GM18907 (cell line): Measurements from ENCODE around the gene REEP5.

Experiments
- ATAC-seq: cut with Tn5 transposase; IDR thresholded peaks from one replicate; pipeline ENCODE4 v1.9.1; 2021; ENCODE audit warnings: mild to moderate bottlenecking, moderate library complexity; ENCODE audit not compliant: unreplicated experiment

The REEP5 gene

DNA sequence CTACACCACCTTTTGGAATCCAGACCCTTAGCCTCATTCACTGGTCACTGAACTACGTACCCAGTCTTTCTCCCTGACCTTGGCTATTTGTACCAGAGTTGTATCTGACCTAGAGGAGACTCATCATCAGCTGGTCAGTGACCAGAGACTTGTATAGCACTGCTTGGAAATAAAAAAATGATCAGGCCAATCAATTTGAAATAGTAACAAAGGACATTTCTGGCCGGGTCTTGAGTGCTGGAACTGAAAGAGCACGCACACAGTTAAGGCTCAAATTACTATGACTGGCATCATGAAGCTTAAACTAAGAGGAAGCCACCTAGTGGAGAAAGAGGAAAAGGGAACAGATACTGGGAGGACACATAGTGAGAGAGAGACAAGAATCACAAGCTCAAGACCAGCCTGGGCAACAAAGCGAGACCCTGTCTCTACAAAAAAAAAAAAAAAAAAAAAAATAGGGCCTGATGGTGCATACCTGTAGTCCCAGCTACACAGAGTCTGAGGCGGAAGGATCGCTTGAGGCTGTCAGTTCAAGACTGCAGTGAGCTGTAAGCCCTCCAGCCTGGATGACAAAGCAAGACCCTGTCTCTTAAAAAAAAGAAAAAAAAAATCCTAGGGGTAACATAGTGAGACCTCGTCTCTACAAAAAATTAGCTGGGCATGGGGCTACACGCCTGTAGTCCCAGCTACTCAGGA lies 73.8 kb downstream of the REEP5 start:
- ATAC-seq = peak; percentile 98

DNA sequence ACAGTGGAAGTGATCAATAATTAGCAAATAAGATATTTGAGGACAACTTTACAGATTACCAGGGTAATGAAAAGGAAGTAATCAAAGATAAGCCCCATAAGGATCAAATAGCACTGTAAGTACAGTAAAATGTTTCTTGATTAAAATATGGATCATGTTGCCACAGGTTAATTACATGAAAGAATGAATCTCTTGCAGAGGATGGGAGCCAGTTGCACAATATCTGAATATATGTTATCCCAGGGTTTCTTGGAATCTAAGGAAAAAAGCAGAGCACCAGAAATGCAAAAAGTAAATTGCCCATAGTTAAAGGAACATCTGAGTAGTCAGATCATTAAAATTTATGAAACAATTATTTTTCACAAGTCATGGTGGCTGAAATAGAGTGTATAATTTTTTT lies 74.7 kb downstream of the REEP5 start:
- ATAC-seq = no peak

DNA sequence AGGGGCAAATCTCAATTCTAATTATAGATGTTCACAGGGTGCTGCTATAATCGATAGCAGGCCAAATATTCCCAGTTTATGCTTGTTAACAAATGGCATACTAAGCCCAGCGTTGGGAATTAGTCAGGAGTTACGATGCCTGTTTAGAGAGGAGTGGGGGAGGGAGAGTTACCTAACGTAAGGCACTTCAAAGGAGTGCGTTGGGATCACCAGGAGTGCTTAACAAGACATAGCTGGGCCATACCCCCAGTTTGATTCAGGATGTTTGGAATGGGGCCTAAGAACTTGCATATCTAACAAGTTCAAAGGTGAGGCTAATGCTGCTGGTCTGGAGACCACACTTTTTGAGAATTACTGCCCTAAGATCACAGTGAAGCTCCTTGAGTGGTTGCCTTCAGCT lies 75.5 kb downstream of the REEP5 start:
- no peak for ATAC-seq

DNA sequence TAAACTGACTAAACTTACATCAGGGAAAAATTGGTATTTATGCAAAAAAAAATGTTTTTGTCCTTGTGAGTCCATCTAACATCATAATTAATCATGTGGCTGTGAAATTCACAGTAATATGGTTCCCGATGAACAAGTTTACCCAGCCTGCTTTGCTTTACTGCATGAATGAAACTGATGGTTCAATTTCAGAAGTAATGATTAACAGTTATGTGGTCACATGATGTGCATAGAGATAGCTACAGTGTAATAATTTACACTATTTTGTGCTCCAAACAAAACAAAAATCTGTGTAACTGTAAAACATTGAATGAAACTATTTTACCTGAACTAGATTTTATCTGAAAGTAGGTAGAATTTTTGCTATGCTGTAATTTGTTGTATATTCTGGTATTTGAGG lies 77.5 kb downstream of the REEP5 start:
- ATAC-seq = no peak

DNA sequence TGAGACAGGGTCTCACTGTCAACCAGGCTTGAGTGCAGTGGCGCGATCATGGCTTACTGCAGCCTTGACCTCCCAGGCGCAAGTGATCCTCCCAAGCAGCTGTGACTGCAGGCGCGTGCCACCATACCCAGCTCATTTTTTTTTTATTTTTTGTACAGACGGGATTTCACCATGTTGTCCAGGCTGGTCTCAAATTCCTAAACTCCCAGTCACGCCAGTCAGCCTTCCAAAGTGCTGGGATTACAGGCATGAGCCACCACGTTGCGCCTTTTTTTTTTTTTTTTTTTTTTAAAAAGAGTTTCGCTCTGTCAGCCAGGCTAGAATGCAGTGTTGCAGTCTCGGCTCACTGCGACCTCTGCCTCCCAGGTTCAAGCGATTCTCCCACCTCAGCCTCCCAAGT lies 88.1 kb downstream of the REEP5 start:
- ATAC-seq = no peak

GRCh38 chr5:112830378-112830777 lies 91.6 kb downstream of the REEP5 start:
- ATAC-seq = no peak
